Right lobe of liver (tissue), 6 donors: ENCODE measurements around the gene ARHGEF2. TPM values are rescaled to one million over a fixed set of nuclear protein-coding genes. Genes with fewer than 3 reads are reported as not detected.

Source experiments
- ATAC-seq, 4 donors: fragments of 200-7000 bp; cut with Tn5 transposase; one replicate each; pipeline ENCODE4 v1.9.1; 2020; ENCODE audit warnings: mild to moderate bottlenecking in 4 of 4, moderate library complexity in 4 of 4
- DNase-seq, 3 donors: peaks; one replicate each; pipeline ENCODE4 v3.0.0-alpha.2; 2020
- H3K27ac ChIP-seq, 3 donors: fragments of 200-600 bp; one replicate each; pipeline ENCODE4 v1.8.0; 2022
- H3K27me3 ChIP-seq, 2 donors: fragments of 200-600 bp; one replicate each; pipeline ENCODE4 v1.8.0; 2022
- H3K36me3 ChIP-seq, 4 donors: fragments of 200-600 bp; sonication (generic) in 1 of 4; one replicate each; pipeline versions ENCODE4 v1.5.1 to v1.8.0; 2017 to 2022; ENCODE audit warnings: control low read depth in 1 of 4
- H3K4me1 ChIP-seq, 4 donors: fragments of 200-600 bp; sonication (generic) in 1 of 4; one replicate each; pipeline versions ENCODE4 v1.5.1 to v1.8.0; 2017 to 2022; ENCODE audit warnings: control low read depth in 1 of 4
- H3K4me3 ChIP-seq, 3 donors: fragments of 200-600 bp; one replicate each; pipeline ENCODE4 v1.8.0; 2022
- H3K9me3 ChIP-seq, 4 donors: fragments of 200-600 bp; sonication (generic) in 1 of 4; one replicate each; pipeline versions ENCODE4 v1.5.1 to v1.8.0; 2017 to 2022; ENCODE audit warnings: control low read depth in 1 of 4
- POLR2A ChIP-seq: fragments of 450-650 bp; IDR thresholded peaks from one replicate; pipeline ENCODE4 v1.6.1; 2017; ENCODE audit warnings: antibody characterized with exemption, mild to moderate bottlenecking
- WGBS: methylation state at CpG from one replicate; pipeline ENCODE4 v1.1.6; 2018; ENCODE audit warnings: low coverage, low lambda C conversion rate; ENCODE audit not compliant: insufficient coverage; ENCODE audit errors: missing lambda C conversion rate; 5-methylcytosine and 5-hydroxymethylcytosine counted together
- intact Hi-C, 2 donors: fragments of 100-400 bp; cut with DNase I; formaldehyde crosslinking; loops; one replicate each; pipeline versions ENCODE4 v1.11.2 to v1.14.1; 2022
- total RNA-seq, 6 experiments: library from RNA; depleted of rRNA in 2 of 6; stranded (reverse); fragments of >200 nt in 2 of 6; fragmentation: NEBNext Ultra II Directional in 3 of 6; extraction: Animal tissue kit (Norgen Biotek cat#: 25700) in 3 of 6; gene quantifications; one replicate each; pipeline versions ENCODE4 v1.1.0 to v1.2.4, GENCODE V29; 2016 to 2023
- TF ChIP-seq, protein P1 (sequence below), 4 donors: fragments of 200-600 bp in 3 of 4; fragments of 450-650 bp in 1 of 4; IDR thresholded peaks; one replicate each; pipeline versions ENCODE4 v1.5.1 to v1.8.0; 2016 to 2022; ENCODE audit warnings: antibody characterized with exemption in 4 of 4, mild to moderate bottlenecking in 2 of 4
- donor health status: DM: no; HTN: yes; CAD: no.
- donor health status: DM: no; HTN: no; CAD: no.
- donor health status: DM: no; HTN: no; CAD: no.
- donor health status: DM: no; HTN: yes; CAD: no.
- donor health status: DM: no; HTN: yes; CAD: no.

Gene ARHGEF2
- total RNA-seq, 6 experiments from 2014 or later, result 7.9 to 23.8 (median 13.1) TPM

- DNase-seq, result no peak
- 64% methylated on average over 4 of the region's 4 CpGs for WGBS
Measured at GRCh38 chr1:155909894-155910293, 68.5 kb downstream of the ARHGEF2 start.

DNA sequence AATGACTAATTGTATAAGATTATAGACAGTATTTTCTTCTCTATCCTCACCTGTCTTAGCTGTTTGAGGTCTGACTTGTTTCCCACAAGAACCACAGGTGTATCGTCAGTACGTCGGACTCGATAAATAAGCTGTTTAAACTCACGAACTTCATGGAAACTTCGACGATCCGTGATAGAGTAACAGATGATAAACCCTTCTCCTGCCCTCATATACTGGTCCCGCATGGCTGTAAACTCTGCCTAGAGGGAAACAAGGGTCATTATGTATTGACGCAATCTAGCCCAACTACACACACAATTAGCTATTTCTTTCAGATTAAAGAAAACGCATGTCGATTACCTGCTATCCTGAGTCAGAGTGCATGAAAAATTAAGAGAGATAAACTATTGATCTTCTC, 74.1 kb downstream of the ARHGEF2 start:
- no peaks in the 10 kb centered on the region for H3K27me3 ChIP-seq
- ATAC-seq (no peak), DNase-seq (no peak)
- no peaks in the 10 kb centered on the region for H3K9me3 ChIP-seq
- H3K27ac ChIP-seq, result no peak overlapping the region
- H3K4me3 ChIP-seq, result no peak overlapping the region
- TF ChIP-seq, protein P1, sequence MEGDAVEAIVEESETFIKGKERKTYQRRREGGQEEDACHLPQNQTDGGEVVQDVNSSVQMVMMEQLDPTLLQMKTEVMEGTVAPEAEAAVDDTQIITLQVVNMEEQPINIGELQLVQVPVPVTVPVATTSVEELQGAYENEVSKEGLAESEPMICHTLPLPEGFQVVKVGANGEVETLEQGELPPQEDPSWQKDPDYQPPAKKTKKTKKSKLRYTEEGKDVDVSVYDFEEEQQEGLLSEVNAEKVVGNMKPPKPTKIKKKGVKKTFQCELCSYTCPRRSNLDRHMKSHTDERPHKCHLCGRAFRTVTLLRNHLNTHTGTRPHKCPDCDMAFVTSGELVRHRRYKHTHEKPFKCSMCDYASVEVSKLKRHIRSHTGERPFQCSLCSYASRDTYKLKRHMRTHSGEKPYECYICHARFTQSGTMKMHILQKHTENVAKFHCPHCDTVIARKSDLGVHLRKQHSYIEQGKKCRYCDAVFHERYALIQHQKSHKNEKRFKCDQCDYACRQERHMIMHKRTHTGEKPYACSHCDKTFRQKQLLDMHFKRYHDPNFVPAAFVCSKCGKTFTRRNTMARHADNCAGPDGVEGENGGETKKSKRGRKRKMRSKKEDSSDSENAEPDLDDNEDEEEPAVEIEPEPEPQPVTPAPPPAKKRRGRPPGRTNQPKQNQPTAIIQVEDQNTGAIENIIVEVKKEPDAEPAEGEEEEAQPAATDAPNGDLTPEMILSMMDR (IDR thresholded peaks at IDR 0.05), result no peak
- TF ChIP-seq POLR2A, result no peak
- WGBS, result 91% methylated on average over 12 of the region's 12 CpGs
- intact Hi-C loops, result no loop called here
- peaks cover 13 to 87% (median 49%) of the 10 kb centered on the region in 4 donors for H3K36me3 ChIP-seq
- no peaks in the 10 kb centered on the region for H3K4me1 ChIP-seq

More at GRCh38 chr1:155909894-155910293, 68.5 kb downstream of the ARHGEF2 start:
- intact Hi-C loops, result no loop called here
- peak; percentile 9 to 52 (median 36) for ATAC-seq
- peak overlapping the region; percentile 72 to 93 (median 86) for H3K27ac ChIP-seq
- no peaks in the 10 kb centered on the region for H3K9me3 ChIP-seq
- TF ChIP-seq, protein P1 (IDR thresholded peaks at IDR 0.05), result no peak
- no peak for TF ChIP-seq POLR2A
- H3K27me3 ChIP-seq, result no peaks in the 10 kb centered on the region
- H3K4me3 ChIP-seq, result peak overlapping the region in 2 of 3 donors; percentile 75 to 78
- H3K36me3 ChIP-seq, result peaks cover 6 to 62% (median 27%) of the 10 kb centered on the region in 4 donors
- peaks cover 0 to 8% (median 0%) of the 10 kb centered on the region in 4 donors for H3K4me1 ChIP-seq

DNA sequence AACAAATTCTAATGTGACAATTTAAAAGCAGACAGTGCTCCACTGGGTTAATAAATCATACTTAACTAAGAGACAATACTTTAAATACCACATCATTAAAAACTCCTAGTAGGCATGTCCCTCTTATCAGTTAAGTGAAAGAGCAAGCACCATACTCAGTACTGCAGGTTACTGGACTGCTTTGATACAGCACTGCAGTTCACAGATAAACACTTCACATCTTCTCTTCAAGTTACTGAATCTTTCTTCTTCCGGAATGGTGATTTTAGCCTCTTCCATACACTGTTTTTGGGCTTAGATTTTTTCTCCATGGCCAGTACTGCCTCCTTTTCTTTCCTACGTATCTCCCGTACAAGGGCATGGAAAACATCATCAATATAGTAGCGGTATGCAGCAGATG, 78.2 kb downstream of the ARHGEF2 start:
- DNase-seq (no peak), ATAC-seq (no peak)
- Histone ChIP-seq H3K27me3 (no peaks in the 10 kb centered on the region), H3K27ac (no peak overlapping the region), H3K9me3 (no peaks in the 10 kb centered on the region), H3K4me3 (no peak overlapping the region), H3K36me3 (peaks cover 6 to 78% (median 44%) of the 10 kb centered on the region in 4 donors), H3K4me1 (no peaks in the 10 kb centered on the region)
- no peak for TF ChIP-seq POLR2A
- TF ChIP-seq, protein P1 (IDR thresholded peaks at IDR 0.05), result no peak
- intact Hi-C loops, result no loop called here
- 90% methylated on average over 4 of the region's 4 CpGs for WGBS

DNA sequence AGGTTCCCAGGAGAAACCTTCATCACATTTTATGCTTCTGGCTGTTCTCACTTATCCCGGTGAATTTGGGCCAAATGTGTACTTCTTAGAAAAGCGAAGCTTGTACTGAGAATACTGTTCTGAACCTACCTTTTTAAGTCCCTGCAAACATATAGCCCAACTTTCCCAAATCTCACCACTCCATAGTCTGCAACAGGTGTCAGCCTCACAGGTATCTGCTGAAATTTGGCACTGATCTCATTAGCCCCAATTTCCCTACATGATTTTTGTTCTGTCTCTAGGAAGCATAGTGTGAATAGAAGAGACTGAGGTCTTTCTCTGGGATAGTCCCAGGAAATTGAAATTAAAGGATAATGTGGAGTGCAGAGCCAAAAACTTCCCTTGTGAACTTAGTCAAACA, 78.7 kb downstream of the ARHGEF2 start:
- ATAC-seq, result no peak
- intact Hi-C loops, result no loop called here
- WGBS, result 100% methylated on average over 1 of the region's 2 CpGs
- Histone ChIP-seq H3K27me3 (no peaks in the 10 kb centered on the region), H3K27ac (no peak overlapping the region), H3K4me1 (no peaks in the 10 kb centered on the region), H3K9me3 (no peaks in the 10 kb centered on the region), H3K36me3 (peaks cover 6 to 73% (median 41%) of the 10 kb centered on the region in 4 donors), H3K4me3 (no peak overlapping the region)
- no peak for TF ChIP-seq POLR2A
- TF ChIP-seq, protein P1 (IDR thresholded peaks at IDR 0.05), result no peak
- DNase-seq, result no peak

GRCh38 chr1:155898888-155899287, 79.5 kb downstream of the ARHGEF2 start:
- no peaks in the 10 kb centered on the region for H3K27me3 ChIP-seq
- no peaks in the 10 kb centered on the region for H3K9me3 ChIP-seq
- intact Hi-C loops, result no loop called here
- no peak overlapping the region for H3K27ac ChIP-seq
- no peaks in the 10 kb centered on the region for H3K4me1 ChIP-seq
- WGBS, result 77% methylated on average over 2 of the region's 2 CpGs
- ATAC-seq (no peak), DNase-seq (no peak)
- no peak for TF ChIP-seq POLR2A
- H3K36me3 ChIP-seq, result peaks cover 6 to 66% (median 36%) of the 10 kb centered on the region in 4 donors
- H3K4me3 ChIP-seq, result no peak overlapping the region
